CD14-positive monocyte (primary cell): Measurements from ENCODE around the gene VPS8. TPM values are rescaled to one million over a fixed set of nuclear protein-coding genes. Genes with fewer than 3 reads are reported as not detected.
"Not testable (repeated sequence)": the region's sequence is repeated elsewhere in the genome, so short reads cannot be mapped to it uniquely, and the experiment has no call there.

ENCODE experiments used
- DNase-seq, 3 donors: peaks; one replicate each; pipeline ENCODE4 v3.0.0-alpha.2; 2011 to 2022
- H2AFZ ChIP-seq: 2 replicates; pipeline ENCODE4 v1.6.0; 2012; ENCODE audit warnings: mild to moderate bottlenecking, low read depth, low read length, inconsistent platforms; ENCODE audit not compliant: insufficient read depth, poor library complexity, severe bottlenecking
- H3K27ac ChIP-seq, 2 donors: 1 replicate in 1 of 2; 2 replicates in 1 of 2; pipeline ENCODE4 v1.5.1; 2012 to 2013; ENCODE audit warnings: low read length in 2 of 2, control low read depth in 1 of 2, inconsistent platforms in 1 of 2, low read depth in 1 of 2, mild to moderate bottlenecking in 1 of 2
- H3K27me3 ChIP-seq, 2 donors: one replicate each; pipeline versions ENCODE4 v1.6.0 to v1.6.1; 2011 to 2013; ENCODE audit warnings: low read length in 2 of 2; ENCODE audit not compliant: control insufficient read depth in 2 of 2, insufficient read depth in 2 of 2
- H3K36me3 ChIP-seq, 2 donors: replicated peaks in 1 of 2; 1 replicate in 1 of 2; 2 replicates in 1 of 2; pipeline versions ENCODE4 v1.5.1 to v1.6.1; 2012 to 2013; ENCODE audit warnings: low read length in 2 of 2, control low read depth in 1 of 2, inconsistent platforms in 1 of 2, mild to moderate bottlenecking in 1 of 2; ENCODE audit not compliant: insufficient read depth in 2 of 2, control insufficient read depth in 1 of 2
- H3K4me1 ChIP-seq, 2 donors: 1 replicate in 1 of 2; 2 replicates in 1 of 2; pipeline versions ENCODE4 v1.5.1 to v1.6.1; 2012 to 2013; ENCODE audit warnings: low read length in 2 of 2, control low read depth in 1 of 2, inconsistent platforms in 1 of 2, mild to moderate bottlenecking in 1 of 2, moderate library complexity in 1 of 2; ENCODE audit not compliant: insufficient read depth in 2 of 2, control insufficient read depth in 1 of 2
- H3K4me2 ChIP-seq: replicated peaks from 2 replicates; pipeline ENCODE3; 2012; ENCODE audit warnings: low read length, moderate library complexity, mild to moderate bottlenecking; ENCODE audit not compliant: poor library complexity, severe bottlenecking; ENCODE audit errors: extremely low read depth
- H3K4me3 ChIP-seq, 3 experiments: fragments of 200-600 bp in 1 of 3; sonication (generic) in 1 of 3; replicated peaks in 1 of 3; 1 replicate in 2 of 3; 2 replicates in 1 of 3; pipeline ENCODE4 v1.5.1; 2011 to 2013; ENCODE audit warnings: low read length in 3 of 3, mild to moderate bottlenecking in 3 of 3, control low read depth in 2 of 3, low read depth in 2 of 3, inconsistent platforms in 1 of 3, moderate library complexity in 1 of 3
- H3K79me2 ChIP-seq: 2 replicates; pipeline ENCODE4 v1.6.0; 2012; ENCODE audit warnings: mild to moderate bottlenecking, control low read depth, inconsistent platforms, low read length, moderate library complexity; ENCODE audit not compliant: insufficient read depth
- H3K9ac ChIP-seq: 2 replicates; pipeline ENCODE4 v1.6.0; 2017; ENCODE audit warnings: low read length, mild to moderate bottlenecking; ENCODE audit not compliant: insufficient read depth, poor library complexity, severe bottlenecking
- H3K9me3 ChIP-seq, 2 donors: replicated peaks in 1 of 2; 1 replicate in 1 of 2; 2 replicates in 1 of 2; pipeline versions ENCODE4 v1.5.1 to v1.6.1; 2012 to 2013; ENCODE audit warnings: low read length in 2 of 2, control low read depth in 1 of 2; ENCODE audit not compliant: control insufficient read depth in 1 of 2, insufficient read depth in 1 of 2
- H4K20me1 ChIP-seq: 2 replicates; pipeline ENCODE4 v1.6.0; 2012; ENCODE audit warnings: mild to moderate bottlenecking, low read length, control low read depth, moderate library complexity; ENCODE audit not compliant: insufficient read depth
- H3K27ac Mint-ChIP-seq, 7 donors: one replicate each; pipeline ENCODE4 v1.8.0; 2020; ENCODE audit warnings: mild to moderate bottlenecking in 7 of 7, mixed read lengths in 7 of 7, moderate library complexity in 6 of 7, inconsistent platforms in 2 of 7
- H3K27me3 Mint-ChIP-seq, 3 donors: one replicate each; pipeline ENCODE4 v1.8.0; 2021 to 2022; ENCODE audit warnings: low read depth in 3 of 3, mild to moderate bottlenecking in 3 of 3, mixed read lengths in 3 of 3, moderate library complexity in 3 of 3, inconsistent platforms in 1 of 3
- H3K36me3 Mint-ChIP-seq, 2 donors: one replicate each; pipeline ENCODE4 v1.8.0; 2020; ENCODE audit warnings: mixed read lengths in 2 of 2, inconsistent platforms in 1 of 2, mild to moderate bottlenecking in 1 of 2
- H3K4me1 Mint-ChIP-seq: one replicate; pipeline ENCODE4 v1.8.0; 2020; ENCODE audit warnings: mild to moderate bottlenecking, mixed read lengths
- H3K4me3 Mint-ChIP-seq, 2 donors: one replicate each; pipeline ENCODE4 v1.8.0; 2020; ENCODE audit warnings: mild to moderate bottlenecking in 2 of 2, mixed read lengths in 2 of 2, moderate library complexity in 1 of 2
- H3K9me3 Mint-ChIP-seq, 7 donors: one replicate each; pipeline ENCODE4 v1.8.0; 2020 to 2022; ENCODE audit warnings: mixed read lengths in 7 of 7, mild to moderate bottlenecking in 6 of 7, moderate library complexity in 6 of 7, inconsistent platforms in 2 of 7
- CTCF ChIP-seq: fragments of 200-600 bp; IDR thresholded peaks from one replicate; pipeline ENCODE4 v1.8.0; 2022; ENCODE audit warnings: antibody characterized with exemption, mild to moderate bottlenecking
- WGBS: methylation state at CpG from one replicate; pipeline ENCODE4 v1.1.5; 2013; ENCODE audit warnings: missing lambda C conversion rate; ENCODE audit not compliant: insufficient coverage; 5-methylcytosine and 5-hydroxymethylcytosine counted together
- intact Hi-C, 2 donors: fragments of 100-400 bp; cut with micrococcal nuclease; formaldehyde crosslinking; loops; one replicate each; pipeline versions ENCODE4 v1.15.0 to v1.15.1; 2023
- polyA plus RNA-seq, 3 donors: library from polyadenylated mRNA; depleted of rRNA in 1 of 3; unstranded in 2 of 3; stranded (reverse) in 1 of 3; fragments of 300-500 nt in 2 of 3; fragments of >200 nt in 1 of 3; fragmentation: Illumina TruSeq in 2 of 3; gene quantifications; 1 replicate in 2 of 3; 2 replicates in 1 of 3; pipeline ENCODE4 v1.2.3, GENCODE V29; 2012 to 2021

The VPS8 gene
- polyA plus RNA-seq, 3 donors: 22.0 to 42.3 (median 29.2) TPM

- H3K27me3 ChIP-seq: no peaks in the 10 kb centered on the region
- H2AFZ ChIP-seq: no peak overlapping the region
- peaks cover 9 to 43% (median 25%) of the 10 kb centered on the region in 7 donors for H3K9me3 Mint-ChIP-seq
- H3K36me3 ChIP-seq: peaks cover 17 to 71% of the 10 kb centered on the region in 2 donors
- no peak overlapping the region for H3K27ac ChIP-seq
- H3K79me2 ChIP-seq: no peaks in the 10 kb centered on the region
- H3K4me1 Mint-ChIP-seq: no peaks in the 10 kb centered on the region
- no peak overlapping the region for H3K9ac ChIP-seq
- no peak overlapping the region for H3K4me2 ChIP-seq
- TF ChIP-seq CTCF: no peak
- DNase-seq: no peak
- no peaks in the 10 kb centered on the region for H3K27me3 Mint-ChIP-seq
- WGBS: no CpG with 5 or more reads among the region's 3 CpGs
- H3K9me3 ChIP-seq: peaks cover 4 to 21% of the 10 kb centered on the region in 2 donors
- no peak overlapping the region for H3K4me3 Mint-ChIP-seq
- H4K20me1 ChIP-seq: no peaks in the 10 kb centered on the region
- no peaks in the 10 kb centered on the region for H3K4me1 ChIP-seq
- intact Hi-C loops: no loop called here
- H3K27ac Mint-ChIP-seq: peak overlapping the region in 1 of 7 donors; percentile 3
- H3K36me3 Mint-ChIP-seq: peaks cover 80 to 82% of the 10 kb centered on the region in 2 donors
- H3K4me3 ChIP-seq: no peak overlapping the region
Measured at GRCh38 chr3:185009650-185010049, 197.7 kb downstream of the VPS8 start.

- H3K4me3 Mint-ChIP-seq, H3K27me3 ChIP-seq, H3K27me3 Mint-ChIP-seq, H3K27ac ChIP-seq, DNase-seq, H4K20me1 ChIP-seq, H2AFZ ChIP-seq, H3K4me2 ChIP-seq, H3K27ac Mint-ChIP-seq, H3K4me1 ChIP-seq, H3K79me2 ChIP-seq, H3K4me3 ChIP-seq, H3K4me1 Mint-ChIP-seq, H3K9ac ChIP-seq, intact Hi-C loops: not testable (repeated sequence)
- H3K36me3 ChIP-seq: peaks cover 14 to 57% of the 10 kb centered on the region in 2 donors
- H3K9me3 Mint-ChIP-seq: peaks cover 15 to 28% (median 21%) of the 10 kb centered on the region in 7 donors
- peaks cover 18 to 30% of the 10 kb centered on the region in 2 donors for H3K9me3 ChIP-seq
- peaks cover 58% of the 10 kb centered on the region in 2 donors for H3K36me3 Mint-ChIP-seq
- 100% methylated on average over 11 of the region's 12 CpGs for WGBS
Measured at GRCh38 chr3:185017584-185017983, 205.6 kb downstream of the VPS8 start.

GRCh38 chr3:185017996-185018395, 206.0 kb downstream of the VPS8 start:
- intact Hi-C loops, H3K79me2 ChIP-seq, H4K20me1 ChIP-seq, H3K4me1 ChIP-seq, H3K9ac ChIP-seq, H3K4me2 ChIP-seq, H3K27ac ChIP-seq, H3K27me3 Mint-ChIP-seq, H2AFZ ChIP-seq, DNase-seq, H3K4me1 Mint-ChIP-seq, H3K4me3 ChIP-seq, H3K27me3 ChIP-seq: not testable (repeated sequence)
- 97% methylated on average over 6 of the region's 6 CpGs for whole genome bisulfite sequencing
- peak overlapping the region in 1 of 7 donors; percentile 28 for H3K27ac Mint-ChIP-seq
- peaks cover 15 to 26% (median 21%) of the 10 kb centered on the region in 7 donors for H3K9me3 Mint-ChIP-seq
- H3K4me3 Mint-ChIP-seq: peak overlapping the region in 1 of 2 donors; percentile 1
- H3K9me3 ChIP-seq: peaks cover 18 to 30% of the 10 kb centered on the region in 2 donors
- peaks cover 55 to 61% of the 10 kb centered on the region in 2 donors for H3K36me3 Mint-ChIP-seq
- peaks cover 14 to 53% of the 10 kb centered on the region in 2 donors for H3K36me3 ChIP-seq
